Endodermal cell (in vitro differentiated cells): ENCODE measurements around the gene ATXN7L1. TPM values are rescaled to one million over a fixed set of nuclear protein-coding genes. Genes with fewer than 3 reads are reported as not detected.

Experiments used
- DNase-seq: peaks from one replicate; pipeline ENCODE4 v3.0.0-alpha.2; 2017
- H3K27ac ChIP-seq: 2 replicates; pipeline ENCODE4 v1.5.1; 2013; ENCODE audit warnings: mild to moderate bottlenecking, low read depth, low read length, moderate library complexity
- H3K27me3 ChIP-seq: 2 replicates; pipeline ENCODE4 v1.6.1; 2013; ENCODE audit warnings: mild to moderate bottlenecking, low read length, moderate library complexity; ENCODE audit not compliant: insufficient read depth, control insufficient read depth, poor library complexity, severe bottlenecking
- H3K36me3 ChIP-seq: 2 replicates; pipeline ENCODE4 v1.7.0; 2013; ENCODE audit warnings: mild to moderate bottlenecking, low read length, moderate library complexity; ENCODE audit not compliant: control insufficient read depth, insufficient read depth
- H3K4me1 ChIP-seq: one replicate; pipeline ENCODE4 v1.7.0; 2013; ENCODE audit warnings: low read length; ENCODE audit not compliant: control insufficient read depth, insufficient read depth
- H3K4me3 ChIP-seq: 2 replicates; pipeline ENCODE4 v1.5.1; 2013; ENCODE audit warnings: mild to moderate bottlenecking, low read length, moderate library complexity
- H3K9ac ChIP-seq: 2 replicates; pipeline ENCODE4 v1.6.1; 2013; ENCODE audit warnings: mild to moderate bottlenecking, low read length, moderate library complexity; ENCODE audit not compliant: poor library complexity, severe bottlenecking; ENCODE audit errors: extremely low read depth
- H3K9me3 ChIP-seq: 2 replicates; pipeline ENCODE4 v1.6.1; 2013; ENCODE audit warnings: mild to moderate bottlenecking, low read length, moderate library complexity; ENCODE audit not compliant: control insufficient read depth
- H3K27ac Mint-ChIP-seq: 2 replicates; pipeline ENCODE4 v1.8.0; 2020; ENCODE audit warnings: mixed read lengths
- H3K27me3 Mint-ChIP-seq: 2 replicates; pipeline ENCODE4 v1.8.0; 2021; ENCODE audit warnings: mild to moderate bottlenecking, mixed read lengths; ENCODE audit not compliant: insufficient read depth
- H3K36me3 Mint-ChIP-seq: 2 replicates; pipeline ENCODE4 v1.8.0; 2020; ENCODE audit warnings: low read depth, mixed read lengths
- H3K4me1 Mint-ChIP-seq: 2 replicates; pipeline ENCODE4 v1.8.0; 2020; ENCODE audit warnings: mixed read lengths
- H3K4me3 Mint-ChIP-seq: 2 replicates; pipeline ENCODE4 v1.8.0; 2020; ENCODE audit warnings: mild to moderate bottlenecking, moderate library complexity, mixed read lengths
- H3K9me3 Mint-ChIP-seq: 2 replicates; pipeline ENCODE4 v1.8.0; 2020; ENCODE audit warnings: mild to moderate bottlenecking, mixed read lengths
- CTCF ChIP-seq: fragments of 200-600 bp; sonication (generic); conservative IDR thresholded peaks from 2 replicates; pipeline ENCODE4 v1.5.0; 2021; ENCODE audit warnings: antibody characterized with exemption, mild to moderate bottlenecking
- WGBS, 2 experiments: methylation state at CpG; one replicate each; pipeline versions ENCODE4 v1.1.5 to v1.1.7; 2013; ENCODE audit warnings: missing lambda C conversion rate in 2 of 2, mixed read lengths in 1 of 2; ENCODE audit not compliant: insufficient coverage in 1 of 2, insufficient read length in 1 of 2; 5-methylcytosine and 5-hydroxymethylcytosine counted together
- total RNA-seq, 2 donors: library from RNA; stranded (reverse); fragmentation: NEBNext Ultra II Directional in 1 of 2; extraction: Animal tissue kit (Norgen Biotek cat#: 25700) in 1 of 2; gene quantifications; 2 replicates in 1 of 2; 3 replicates in 1 of 2; pipeline ENCODE4 v1.2.1, GENCODE V29; 2021

The ATXN7L1 gene
- total RNA-seq, 2 donors from 2014 or later = 16.9 to 30.4 TPM

- 91 to 100% methylated on average over 1 to 3 of the region's 3 CpGs for WGBS, 2 experiments
- Mint-ChIP-seq H3K27me3 (no peaks in the 10 kb centered on the region), H3K27ac (no peak overlapping the region)
Measured at GRCh38 chr7:105913947-105914346, 37.5 kb upstream of the ATXN7L1 start.

GRCh38 chr7:105911961-105912575 is 35.7 kb upstream of the ATXN7L1 start:
- no peak overlapping the region for H3K4me3 ChIP-seq
- WGBS, 2 experiments = 95 to 100% methylated on average over 4 of the region's 4 CpGs
- H3K4me1 ChIP-seq = no peaks in the 10 kb centered on the region
- Mint-ChIP-seq H3K27ac (no peak overlapping the region), H3K36me3 (peaks cover 40% of the 10 kb centered on the region), H3K9me3 (peaks cover 15% of the 10 kb centered on the region), H3K4me3 (no peak overlapping the region), H3K27me3 (no peaks in the 10 kb centered on the region), H3K4me1 (no peaks in the 10 kb centered on the region)
- no peak overlapping the region for H3K9ac ChIP-seq
- peaks cover 24% of the 10 kb centered on the region for H3K36me3 ChIP-seq
- no peaks in the 10 kb centered on the region for H3K27me3 ChIP-seq
- H3K9me3 ChIP-seq = peaks cover 16% of the 10 kb centered on the region
- no peak overlapping the region for H3K27ac ChIP-seq
- no peak for DNase-seq
- TF ChIP-seq CTCF = no peak

More at GRCh38 chr7:105913947-105914346, 37.5 kb upstream of the ATXN7L1 start:
- Mint-ChIP-seq H3K4me1 (no peaks in the 10 kb centered on the region), H3K4me3 (no peak overlapping the region), H3K9me3 (peaks cover 15% of the 10 kb centered on the region), H3K36me3 (peaks cover 48% of the 10 kb centered on the region)
- Histone ChIP-seq H3K4me3 (no peak overlapping the region), H3K4me1 (no peaks in the 10 kb centered on the region), H3K9me3 (peaks cover 16% of the 10 kb centered on the region), H3K9ac (no peak overlapping the region), H3K27ac (no peak overlapping the region), H3K27me3 (no peaks in the 10 kb centered on the region), H3K36me3 (peaks cover 24% of the 10 kb centered on the region)
- no peak for DNase-seq
- TF ChIP-seq CTCF = no peak

- Histone ChIP-seq H3K9me3 (peaks cover 16% of the 10 kb centered on the region), H3K27me3 (no peaks in the 10 kb centered on the region), H3K4me1 (no peaks in the 10 kb centered on the region), H3K36me3 (peaks cover 24% of the 10 kb centered on the region), H3K9ac (no peak overlapping the region), H3K27ac (no peak overlapping the region), H3K4me3 (no peak overlapping the region)
- TF ChIP-seq CTCF = no peak
- no peaks in the 10 kb centered on the region for H3K27me3 Mint-ChIP-seq
- H3K4me1 Mint-ChIP-seq = no peaks in the 10 kb centered on the region
- H3K27ac Mint-ChIP-seq = no peak overlapping the region
- H3K9me3 Mint-ChIP-seq = peaks cover 15% of the 10 kb centered on the region
- DNase-seq = no peak
- no peak overlapping the region for H3K4me3 Mint-ChIP-seq
- H3K36me3 Mint-ChIP-seq = peaks cover 31% of the 10 kb centered on the region
- 95% methylated on average over 5 of the region's 5 CpGs; no CpG with 5 or more reads in 1 of the 2 experiments for WGBS, 2 experiments
Measured at GRCh38 chr7:105910172-105910571, 33.8 kb upstream of the ATXN7L1 start.
